ENCODE measurements around the gene ARHGAP35. TPM values are rescaled to one million over a fixed set of nuclear protein-coding genes. Genes with fewer than 3 reads are reported as not detected.
"Not testable (repeated sequence)": the region's sequence is repeated elsewhere in the genome, so short reads cannot be mapped to it uniquely, and the experiment has no call there.

ARHGAP35 gene
- total RNA-seq, 4 donors from 2014 or later: 30.1 to 45.2 (median 37.2) TPM

GRCh38 chr19:46875234-46875633 lies 14.4 kb downstream of the ARHGAP35 start:
- DNase-seq (ENCODE audit: low spot score): no peak
- no peak for ATAC-seq (ENCODE audit: low FRiP score)
- no peak for TF ChIP-seq CTCF (IDR thresholded peaks at IDR 0.05)

GRCh38 chr19:46875657-46876056 lies 14.9 kb downstream of the ARHGAP35 start:
- ATAC-seq (ENCODE audit: low FRiP score): no peak
- no peak for TF ChIP-seq CTCF (IDR thresholded peaks at IDR 0.05)
- DNase-seq (ENCODE audit: low spot score): no peak

GRCh38 chr19:46878613-46879375 lies 18.0 kb downstream of the ARHGAP35 start:
- TF ChIP-seq CTCF (IDR thresholded peaks at IDR 0.05): no peak
- DNase-seq (ENCODE audit: low spot score) (no peak), ATAC-seq (ENCODE audit: low FRiP score) (no peak)

GRCh38 chr19:46880431-46880830 lies 19.6 kb downstream of the ARHGAP35 start:
- no peak for ATAC-seq (ENCODE audit: low FRiP score)
- no peak for TF ChIP-seq CTCF (IDR thresholded peaks at IDR 0.05)
- no peak for DNase-seq (ENCODE audit: low spot score)

GRCh38 chr19:46881092-46881491 lies 20.3 kb downstream of the ARHGAP35 start:
- no peak for DNase-seq (ENCODE audit: low spot score)
- no peak for ATAC-seq (ENCODE audit: low FRiP score)
- no peak for TF ChIP-seq CTCF (IDR thresholded peaks at IDR 0.05)

GRCh38 chr19:46882034-46882433 lies 21.2 kb downstream of the ARHGAP35 start:
- TF ChIP-seq CTCF (IDR thresholded peaks at IDR 0.05): no peak
- DNase-seq (ENCODE audit: low spot score) (no peak), ATAC-seq (ENCODE audit: low FRiP score) (no peak)

GRCh38 chr19:46882751-46883150 lies 22.0 kb downstream of the ARHGAP35 start:
- ATAC-seq (ENCODE audit: low FRiP score); DNase-seq (ENCODE audit: low spot score): not testable (repeated sequence)

Data from omental fat pad (tissue), 4 donors.